WTC11 (cell line): ENCODE measurements around the gene RFC3.

Experiments used
- CTCF ChIP-seq: fragments of 200-600 bp; IDR thresholded peaks from 2 replicates; pipeline ENCODE4 v1.8.0; 2022; ENCODE audit warnings: antibody characterized with exemption
- ETV6 ChIP-seq: sonication (generic); formaldehyde crosslinking; IDR thresholded peaks from 2 replicates; pipeline ENCODE4 v1.8.1; 2022; ENCODE audit warnings: mild to moderate bottlenecking, missing genetic modification reagents
- GABPB1 ChIP-seq: sonication (generic); formaldehyde crosslinking; IDR thresholded peaks from 2 replicates; pipeline ENCODE4 v1.8.1; 2023; ENCODE audit warnings: mild to moderate bottlenecking, missing genetic modification reagents
- MAX ChIP-seq: sonication (generic); formaldehyde crosslinking; IDR thresholded peaks from 2 replicates; pipeline ENCODE4 v1.8.0; 2022; ENCODE audit warnings: mild to moderate bottlenecking, missing genetic modification reagents
- MXD4 ChIP-seq: fragments of 250-450 bp; sonication (Bioruptor Pico); IDR thresholded peaks from 2 replicates; pipeline ENCODE4 v1.8.0; 2021; ENCODE audit warnings: mild to moderate bottlenecking, moderate library complexity, borderline replicate concordance
- MYBL2 ChIP-seq: sonication (generic); formaldehyde crosslinking; IDR thresholded peaks from 2 replicates; pipeline ENCODE4 v1.8.1; 2023; ENCODE audit warnings: mild to moderate bottlenecking, moderate library complexity, missing genetic modification reagents
- USF2 ChIP-seq: sonication (generic); formaldehyde crosslinking; IDR thresholded peaks from 2 replicates; pipeline ENCODE4 v1.8.1; 2023; ENCODE audit warnings: mild to moderate bottlenecking, missing genetic modification reagents, moderate library complexity
- ZMAT4 ChIP-seq: fragments of 250-450 bp; sonication (Bioruptor Pico); IDR thresholded peaks from 2 replicates; pipeline ENCODE4 v1.9.0; 2021; ENCODE audit warnings: mild to moderate bottlenecking
- ZNF232 ChIP-seq: sonication (generic); formaldehyde crosslinking; IDR thresholded peaks from 2 replicates; pipeline ENCODE4 v1.8.0; 2022; ENCODE audit warnings: mild to moderate bottlenecking, missing genetic modification reagents

GRCh38 chr13:33874871-33875270, 56.9 kb downstream of the RFC3 start:
- TF ChIP-seq CTCF (no peak), MAX (CRISPR knock-in tag) (no peak), MYBL2 (CRISPR knock-in tag) (no peak), MXD4 (no peak), ZMAT4 (CRISPR knock-in tag) (no peak), ZNF232 (CRISPR knock-in tag) (no peak), ETV6 (CRISPR knock-in tag) (no peak), GABPB1 (CRISPR knock-in tag) (no peak), USF2 (CRISPR knock-in tag) (no peak)
